ENCODE measurements around the gene IDH3B. TPM values are rescaled to one million over a fixed set of nuclear protein-coding genes. Genes with fewer than 3 reads are reported as not detected.

The IDH3B gene
- total and polyA plus RNA-seq, 2 of the 13 experiments (the other 11 are each of a cell fraction or from before 2014, with no cell fraction given), result 215 to 254 TPM

- TF ChIP-seq DDIT3 (CRISPR knock-in tag; IDR thresholded peaks at IDR 0.05) (no peak), HES4 (CRISPR knock-in tag; IDR thresholded peaks at IDR 0.05; ENCODE audit: borderline replicate concordance) (peak; percentile 81; the same call in 1 of the 2 replicates), ZNF574 (CRISPR knock-in tag; IDR thresholded peaks at IDR 0.05) (peak; percentile 61), ZNF512 (CRISPR knock-in tag; IDR thresholded peaks at IDR 0.05) (no peak), DMAP1 (CRISPR knock-in tag; IDR thresholded peaks at IDR 0.05) (no peak), MIER3 (CRISPR knock-in tag; IDR thresholded peaks at IDR 0.05; ENCODE audit: borderline replicate concordance) (no peak), ATF3 (CRISPR knock-in tag; IDR thresholded peaks at IDR 0.05) (no peak), SNRNP70 (IDR thresholded peaks at IDR 0.05; ENCODE audit: low read depth, low read length) (no peak), ZNF790 (CRISPR knock-in tag; IDR thresholded peaks at IDR 0.05; ENCODE audit: borderline replicate concordance) (peak; percentile 69; the same call in 1 of the 2 replicates), SALL1 (CRISPR knock-in tag; IDR thresholded peaks at IDR 0.05) (no peak; the same call in none of the 2 replicates), ZNF451 (CRISPR knock-in tag; IDR thresholded peaks at IDR 0.05) (no peak), PBX3 (CRISPR knock-in tag; IDR thresholded peaks at IDR 0.05; ENCODE audit: borderline replicate concordance) (0 out of 2 replicates have a peak, but pooled peaks have one; percentile 25), THYN1 (CRISPR knock-in tag; IDR thresholded peaks at IDR 0.05; ENCODE audit: borderline replicate concordance, low read depth) (no peak), ZBTB44 (CRISPR knock-in tag; IDR thresholded peaks at IDR 0.05) (no peak), CREM (IDR thresholded peaks at IDR 0.05) (no peak), CREM (CRISPR knock-in tag; IDR thresholded peaks at IDR 0.05) (no peak), ZKSCAN8 (CRISPR knock-in tag; IDR thresholded peaks at IDR 0.05; ENCODE audit: borderline replicate concordance) (no peak), STAT5B (CRISPR knock-in tag; IDR thresholded peaks at IDR 0.05) (no peak), ZMAT5 (CRISPR knock-in tag; IDR thresholded peaks at IDR 0.05; ENCODE audit: borderline replicate concordance, low read depth) (no peak), TARDBP (CRISPR knock-in tag; IDR thresholded peaks at IDR 0.05) (no peak), HNRNPLL (IDR thresholded peaks at IDR 0.05; ENCODE audit: low read depth, low read length, poor library complexity, severe bottlenecking) (peak; percentile 72)
Observed at GRCh38 chr20:2692036-2692885, 28.2 kb upstream of the IDH3B start, which contains the start of gene EBF4 (continued).

All from HepG2 (cell line).